ENCODE data around the gene DEFB124.
"Not testable (repeated sequence)": the region's sequence is repeated elsewhere in the genome, so short reads cannot be mapped to it uniquely, and the experiment has no call there.

DEFB124 gene

DNA sequence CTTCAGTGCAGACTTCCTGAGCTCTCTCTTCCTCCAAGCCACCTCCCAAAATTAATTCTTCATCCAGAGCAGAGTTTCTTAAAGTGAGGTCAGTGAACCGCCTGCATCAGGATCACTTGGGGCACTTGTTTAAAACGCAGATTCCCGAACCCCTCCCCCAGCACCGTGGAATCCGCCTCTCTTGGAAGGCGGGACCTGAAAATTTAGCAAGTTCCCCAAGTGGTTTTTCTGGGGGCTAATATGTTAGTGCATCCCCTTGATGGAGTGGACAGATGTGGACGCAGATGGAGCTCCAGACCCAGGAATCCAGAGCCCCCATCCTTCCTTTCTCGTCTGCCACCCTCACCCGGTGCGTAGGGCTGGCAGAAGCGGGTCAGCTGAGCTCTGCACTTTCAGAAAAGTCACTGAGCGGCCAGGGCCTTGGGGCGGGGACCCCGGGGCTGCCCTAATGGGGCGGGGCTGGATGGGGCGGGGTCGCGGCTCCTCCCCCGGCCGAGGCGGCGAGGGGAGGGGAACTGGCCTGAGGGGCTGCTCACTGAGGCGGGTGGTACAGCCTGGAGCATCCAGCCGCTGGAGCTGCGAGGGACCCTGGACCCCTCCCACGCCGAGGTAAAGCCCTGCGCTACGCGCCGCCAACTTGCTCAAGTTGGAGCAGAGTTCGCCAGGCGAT lies at the start of gene DEFB124, which contains the start of gene REM1:
DEFB124 (minus strand) TSS at position 370 of the 670 bp plus-strand sequence. CDS start 2,114 bp downstream, outside the sequence.
REM1 (plus strand) TSS at position 531 of the 670 bp plus-strand sequence. CDS start 1,158 bp downstream, outside the sequence.
- no peak for DNase-seq

DNA sequence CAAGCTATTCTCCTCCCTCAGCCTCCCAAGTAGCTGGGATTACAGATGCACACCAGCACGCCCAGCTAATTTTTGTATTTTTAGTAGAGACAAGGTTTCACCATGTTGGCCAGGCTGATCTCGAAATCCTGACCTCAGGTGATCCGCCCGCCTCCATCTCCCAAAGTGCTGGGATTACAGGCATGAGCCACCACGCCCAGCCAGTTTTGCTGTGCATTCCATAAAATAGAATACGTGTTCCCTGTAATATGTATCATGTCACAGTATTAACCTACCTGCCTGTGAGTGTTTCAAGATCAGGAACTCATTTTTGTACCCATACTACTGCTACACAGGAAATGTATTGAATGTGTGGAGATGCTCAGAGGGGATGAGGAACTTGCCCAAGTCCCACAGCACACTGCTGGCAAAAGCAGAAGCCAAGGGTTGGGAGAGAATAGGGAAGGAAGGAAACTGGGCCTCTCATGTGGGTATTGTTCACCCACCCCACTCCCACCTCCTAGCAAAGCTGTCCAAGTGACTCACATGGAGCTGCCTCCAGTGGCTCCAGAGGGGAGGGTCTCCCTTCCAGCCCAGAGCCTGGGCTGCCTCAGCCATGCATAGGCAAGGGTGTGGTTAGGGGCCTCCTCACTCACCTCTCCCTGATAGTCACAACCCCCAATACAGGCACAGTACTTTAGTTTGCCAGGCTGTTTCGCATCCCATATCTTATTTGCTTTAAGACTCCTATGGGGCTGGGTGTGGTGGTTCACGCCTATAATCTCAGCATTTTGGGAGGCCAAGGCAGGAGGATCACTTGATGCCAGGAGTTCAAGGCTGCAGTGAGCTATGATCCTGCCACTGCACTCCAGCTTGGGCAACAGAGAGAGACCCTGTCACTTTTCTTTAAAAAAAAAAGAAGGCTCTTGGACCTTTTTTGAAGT lies 48.7 kb upstream of the DEFB124 start:
- peak in 9 of 56 donors; percentile 2 to 10 (median 9) for DNase-seq

- DNase-seq, result no peak
Observed at GRCh38 chr20:31522731-31523130, 47.8 kb upstream of the DEFB124 start.

DNA sequence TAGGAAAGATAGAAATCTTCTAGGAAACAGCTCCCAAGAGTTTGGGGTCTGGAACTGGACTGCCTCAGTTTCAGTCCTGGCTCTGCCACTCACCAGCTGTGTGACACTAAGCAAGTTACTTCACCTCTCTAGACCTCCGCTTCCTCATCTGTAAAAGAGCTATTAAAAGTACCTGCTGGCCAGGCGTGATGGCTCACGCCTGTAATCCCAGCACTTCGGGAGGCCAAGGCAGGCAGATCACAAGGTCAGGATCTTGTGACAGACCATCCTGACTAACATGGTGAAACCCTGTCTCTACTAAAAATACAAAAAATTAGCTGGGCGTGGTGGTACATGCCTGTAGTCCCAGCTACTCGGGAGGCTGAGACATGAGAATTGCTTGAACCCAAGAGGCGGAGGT lies 46.3 kb upstream of the DEFB124 start:
- not testable (repeated sequence) for DNase-seq

DNA sequence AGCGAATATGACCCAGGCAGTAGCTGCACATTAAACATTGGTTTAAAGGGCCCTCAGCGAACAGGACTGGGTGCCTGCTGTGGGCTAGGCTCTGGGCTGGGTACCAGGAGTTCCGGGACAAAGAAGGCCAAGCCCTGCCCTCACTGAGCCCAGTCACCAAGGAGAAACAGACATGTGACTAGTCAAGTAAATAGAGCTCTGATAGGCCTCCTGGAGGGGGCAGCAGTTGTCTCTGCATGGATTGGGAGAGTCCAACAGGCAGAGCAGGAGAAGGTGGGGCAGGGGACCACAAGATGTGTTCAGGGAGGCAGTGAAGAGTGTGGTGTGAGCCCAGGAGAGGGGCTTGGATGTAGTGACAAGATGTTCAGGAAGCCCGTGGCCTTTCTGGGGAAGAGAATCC lies 42.4 kb upstream of the DEFB124 start:
- DNase-seq, result peak in 5 of 56 donors; percentile 4 to 13 (median 11)

- no peak for DNase-seq
Observed at GRCh38 chr20:31516651-31517050, 41.7 kb upstream of the DEFB124 start.

DNA sequence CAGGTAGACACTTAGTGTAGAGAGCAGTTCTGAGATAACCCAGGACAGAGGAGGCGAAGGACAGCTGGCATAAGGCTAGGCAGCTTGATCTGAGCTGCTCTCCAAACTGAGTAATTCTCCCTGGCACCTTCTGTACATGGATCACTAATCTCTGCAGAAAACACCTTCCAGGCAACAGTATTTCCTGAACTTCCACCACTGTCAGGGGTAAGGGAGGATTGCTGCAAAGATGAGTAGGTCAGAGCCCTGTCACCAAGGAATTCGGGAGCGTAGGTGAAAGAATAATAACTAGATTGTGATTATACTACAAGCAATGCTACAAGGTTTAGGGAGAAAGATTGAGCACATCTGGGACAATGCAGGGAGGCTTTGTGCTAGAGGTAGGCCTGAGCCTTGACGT lies 41.2 kb upstream of the DEFB124 start:
- peak in 1 of 56 donors; percentile 15 for DNase-seq

- no peak for DNase-seq
Observed at GRCh38 chr20:31515775-31516107, 40.8 kb upstream of the DEFB124 start.

- DNase-seq, result no peak
Observed at GRCh38 chr20:31515072-31515774, 40.3 kb upstream of the DEFB124 start.

DNA sequence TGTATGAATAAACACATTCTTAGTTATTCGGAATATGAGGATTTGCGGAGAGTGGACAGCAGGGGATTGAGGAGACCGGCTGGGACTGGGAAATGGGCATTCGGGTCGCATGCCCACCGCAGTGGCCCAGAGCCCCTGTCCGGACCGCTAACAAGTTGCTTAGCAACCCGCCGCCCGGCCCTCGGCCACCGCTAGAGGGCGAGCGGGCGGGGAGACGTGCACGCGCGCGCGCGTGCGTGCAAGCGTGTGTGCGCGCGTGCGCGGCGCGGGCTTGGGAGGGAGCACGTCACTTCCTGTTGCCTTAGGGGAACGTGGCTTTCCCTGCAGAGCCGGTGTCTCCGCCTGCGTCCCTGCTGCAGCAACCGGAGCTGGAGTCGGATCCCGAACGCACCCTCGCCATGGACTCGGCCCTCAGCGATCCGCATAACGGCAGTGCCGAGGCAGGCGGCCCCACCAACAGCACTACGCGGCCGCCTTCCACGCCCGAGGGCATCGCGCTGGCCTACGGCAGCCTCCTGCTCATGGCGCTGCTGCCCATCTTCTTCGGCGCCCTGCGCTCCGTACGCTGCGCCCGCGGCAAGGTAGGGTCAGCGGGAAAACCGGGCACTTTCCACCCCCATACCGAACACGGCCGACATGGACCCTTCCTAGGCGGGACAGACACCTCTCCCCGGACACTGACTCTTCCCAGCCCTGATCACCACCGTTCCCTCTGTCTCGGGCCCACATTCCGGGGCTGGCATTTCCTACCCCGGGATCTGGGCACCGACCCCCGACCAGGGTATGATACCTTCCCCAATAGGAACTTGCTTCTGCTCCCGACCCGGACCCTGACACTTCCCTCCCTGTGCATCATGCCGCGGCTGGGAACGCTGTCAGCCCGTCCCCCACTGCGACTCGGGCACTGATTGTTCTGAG lies 39.5 kb upstream of the DEFB124 start, which contains the start of gene HM13:
HM13 (plus strand) TSS at position 289 of the 918 bp plus-strand sequence; CDS start at position 399, 110 bp downstream.
- DNase-seq, result peak; percentile 48 to 93 (median 84)

- DNase-seq, result no peak
Observed at GRCh38 chr20:31508517-31509244, 33.8 kb upstream of the DEFB124 start.

GRCh38 chr20:31505903-31506302 lies 31.0 kb upstream of the DEFB124 start:
- no peak for DNase-seq

DNA sequence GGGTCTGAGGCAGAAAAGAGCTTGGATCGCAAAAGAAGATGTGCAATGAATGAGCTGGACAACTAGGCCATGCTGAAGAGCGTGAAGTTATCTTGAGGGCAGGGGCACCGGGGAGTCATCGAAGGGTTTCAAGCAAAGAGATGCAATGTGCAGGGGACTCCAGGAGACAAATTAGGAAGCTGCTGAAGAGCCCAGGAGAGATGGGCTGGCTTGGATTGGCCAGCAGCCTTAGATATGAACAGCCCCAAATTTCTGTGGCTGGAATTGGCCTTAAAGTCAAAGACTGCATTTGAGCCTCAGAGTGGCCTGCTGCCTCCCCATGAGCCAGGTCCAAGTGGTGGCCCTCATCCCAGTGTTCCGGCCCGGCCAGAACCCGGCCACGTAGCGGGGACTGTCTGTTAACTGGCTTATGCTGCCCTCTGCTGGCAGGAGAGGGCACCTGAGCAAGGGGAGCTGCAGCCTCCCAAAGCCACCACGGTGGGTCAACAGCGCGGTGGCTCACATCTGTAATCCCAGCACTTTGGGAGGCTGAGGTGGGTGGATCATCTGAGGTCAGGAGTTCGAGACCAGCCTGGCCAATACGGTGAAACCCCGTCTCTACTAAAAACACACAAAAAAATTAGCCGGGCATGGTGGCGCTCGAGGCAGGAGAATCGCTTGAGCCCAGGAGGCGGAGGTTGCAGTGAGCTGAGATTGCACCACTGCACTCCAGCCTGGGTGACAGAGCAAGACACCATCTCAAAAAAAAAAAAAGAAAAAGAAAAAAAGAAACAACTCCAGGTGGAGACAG lies 28.2 kb upstream of the DEFB124 start:
- DNase-seq, result peak in 48 of 56 donors; percentile 7 to 85 (median 51)

DNA sequence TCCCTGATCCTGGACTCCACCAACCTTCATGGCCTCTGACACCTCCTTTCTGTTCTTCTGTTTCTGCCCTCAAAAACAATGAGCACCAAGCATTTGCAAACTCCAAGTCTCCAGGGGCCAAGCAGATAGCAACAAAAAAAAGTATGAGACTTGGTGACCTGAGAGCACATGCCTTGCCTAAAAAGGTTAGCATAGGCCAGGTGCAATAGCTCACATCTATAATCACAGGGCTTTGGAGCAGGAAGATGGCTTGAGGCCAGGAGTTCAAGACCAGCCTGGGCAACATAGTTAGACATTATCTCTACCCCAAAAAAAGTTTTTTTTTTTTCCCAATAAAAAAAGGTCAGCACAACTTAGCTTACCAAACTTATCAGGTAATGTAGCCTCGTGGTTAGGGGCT lies 25.6 kb upstream of the DEFB124 start:
- no peak for DNase-seq

- DNase-seq, result no peak
Observed at GRCh38 chr20:31497838-31498540, 23.1 kb upstream of the DEFB124 start.

DNA sequence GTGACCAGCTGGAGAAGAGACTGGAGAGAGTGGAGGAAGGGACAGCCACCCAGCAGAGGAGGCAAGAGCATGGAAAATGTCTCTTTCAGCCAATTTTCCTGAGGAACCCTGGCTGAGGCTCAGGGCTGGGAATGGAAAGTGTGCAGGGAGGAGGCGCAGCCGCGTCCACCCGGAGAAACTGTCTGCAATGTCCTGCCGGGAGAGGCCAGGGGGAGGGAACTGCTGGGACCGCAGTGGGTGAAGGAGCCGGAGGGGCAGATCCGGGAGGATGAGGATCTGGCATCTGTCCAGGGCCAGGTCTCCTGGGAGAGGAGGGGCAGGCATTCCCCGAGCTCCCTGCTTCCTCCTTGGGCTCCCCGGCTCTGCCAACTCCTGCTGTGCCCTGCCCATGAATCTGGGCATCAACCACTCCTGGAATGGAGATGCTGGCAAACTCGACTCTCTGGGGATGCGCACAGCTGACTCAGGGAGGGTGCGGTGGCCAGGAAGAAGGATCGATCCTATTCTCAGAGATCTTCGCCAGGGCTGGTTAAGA lies 21.9 kb upstream of the DEFB124 start:
- no peak for DNase-seq

DNA sequence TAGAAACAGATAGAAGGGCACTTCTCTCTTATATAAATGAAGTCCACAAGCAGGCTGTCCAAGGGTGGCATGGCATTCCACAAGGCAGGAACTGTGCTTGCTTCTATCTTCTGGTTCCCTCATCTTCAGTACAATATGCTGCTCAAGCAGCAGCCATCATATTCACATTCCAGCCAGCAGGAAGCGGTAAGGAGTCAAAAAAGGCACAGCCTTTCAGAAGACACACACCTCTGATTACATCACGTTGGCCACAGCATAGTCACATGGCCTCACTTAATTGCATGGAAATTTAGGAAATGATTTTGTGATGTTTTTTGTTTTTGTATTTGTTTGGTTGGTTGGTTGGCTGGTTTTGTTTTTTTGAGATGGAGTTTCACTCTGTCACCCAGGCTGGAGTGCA lies 19.2 kb upstream of the DEFB124 start:
- no peak for DNase-seq

DNA sequence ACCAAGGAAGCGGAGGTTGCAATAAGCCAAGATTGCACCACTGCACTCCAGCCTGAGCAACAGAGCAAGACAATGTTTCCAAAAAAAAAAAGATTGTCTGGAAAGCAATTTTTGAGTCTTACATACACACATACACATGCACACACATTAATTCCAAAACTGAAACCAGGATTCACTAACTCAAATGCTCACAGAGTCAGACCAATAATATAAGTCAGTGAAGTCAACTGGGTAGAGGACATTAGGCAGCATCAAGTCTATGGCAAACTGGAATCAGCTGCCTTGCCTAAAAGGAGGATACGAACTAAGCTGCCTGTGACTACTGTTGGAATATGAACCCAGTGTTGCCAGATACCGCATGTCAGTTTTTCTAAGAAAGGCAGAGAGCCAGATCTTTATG lies 15.8 kb upstream of the DEFB124 start:
- DNase-seq, result no peak
